IgD-negative memory B cell (primary cell): Measurements from ENCODE around the gene ARHGAP24. TPM values are rescaled to one million over a fixed set of nuclear protein-coding genes. Genes with fewer than 3 reads are reported as not detected.

Experiments
- H3K27ac Mint-ChIP-seq, 3 donors: one replicate each; pipeline ENCODE4 v1.8.0; 2020 to 2022; ENCODE audit warnings: mild to moderate bottlenecking in 3 of 3, mixed read lengths in 3 of 3, moderate library complexity in 1 of 3
- H3K27me3 Mint-ChIP-seq: one replicate; pipeline ENCODE4 v1.8.0; 2021; ENCODE audit warnings: mixed read lengths
- H3K36me3 Mint-ChIP-seq: one replicate; pipeline ENCODE4 v1.8.0; 2020; ENCODE audit warnings: mild to moderate bottlenecking, mixed read lengths
- H3K4me1 Mint-ChIP-seq, 3 donors: one replicate each; pipeline ENCODE4 v1.8.0; 2020 to 2022; ENCODE audit warnings: mixed read lengths in 3 of 3, mild to moderate bottlenecking in 1 of 3
- H3K4me3 Mint-ChIP-seq, 4 donors: one replicate each; pipeline ENCODE4 v1.8.0; 2020 to 2022; ENCODE audit warnings: mild to moderate bottlenecking in 4 of 4, mixed read lengths in 4 of 4, moderate library complexity in 3 of 4
- H3K9me3 Mint-ChIP-seq, 3 donors: one replicate each; pipeline ENCODE4 v1.8.0; 2020 to 2021; ENCODE audit warnings: mixed read lengths in 3 of 3, mild to moderate bottlenecking in 1 of 3
- polyA plus RNA-seq: library from polyadenylated mRNA; unstranded; fragments of 300-500 nt; fragmentation: Illumina TruSeq; gene quantifications from one replicate; pipeline ENCODE4 v1.2.3, GENCODE V29; 2021

ARHGAP24 gene
- polyA plus RNA-seq, 1 donor from 2014 or later, result 93.4 TPM

DNA sequence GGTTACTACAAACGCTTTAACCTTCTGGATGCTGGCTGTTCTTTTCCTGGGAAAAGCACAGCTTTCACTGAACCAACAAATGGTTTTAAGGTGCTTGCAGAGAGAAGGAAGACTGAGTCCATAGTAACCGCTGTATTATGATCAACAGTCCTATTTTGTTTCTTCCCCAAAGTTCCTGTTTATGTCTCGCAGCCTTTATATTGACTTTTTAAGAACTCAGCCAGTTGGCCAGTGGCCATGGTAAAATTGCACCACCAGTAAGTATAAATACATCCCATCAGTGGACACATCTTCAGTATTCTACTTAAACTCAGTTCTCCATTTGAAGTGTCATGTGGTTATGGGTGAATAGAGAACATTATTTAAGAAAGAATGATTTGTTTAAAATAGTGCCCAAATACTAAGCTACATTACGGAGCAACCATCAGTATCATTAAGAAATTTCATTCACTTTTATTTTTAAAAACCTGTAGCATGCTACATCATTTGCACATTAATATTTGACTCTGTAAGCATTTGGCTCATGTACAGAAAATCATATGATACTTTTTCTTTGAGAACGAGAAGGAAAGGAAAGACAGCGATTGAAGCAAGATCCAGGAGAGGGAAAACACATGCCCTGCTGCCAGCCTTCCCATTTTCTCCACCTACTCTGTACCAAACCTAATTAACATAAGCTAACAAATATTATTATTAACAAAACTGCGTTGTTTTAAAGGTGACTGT lies 287.0 kb downstream of the ARHGAP24 start:
- Mint-ChIP-seq H3K36me3 (peaks cover 6% of the 10 kb centered on the region), H3K4me3 (no peak overlapping the region), H3K9me3 (no peaks in the 10 kb centered on the region), H3K27me3 (no peaks in the 10 kb centered on the region), H3K27ac (peak overlapping the region in 2 of 3 donors; percentile 5 to 16), H3K4me1 (peaks cover 11 to 28% (median 26%) of the 10 kb centered on the region in 3 donors)

DNA sequence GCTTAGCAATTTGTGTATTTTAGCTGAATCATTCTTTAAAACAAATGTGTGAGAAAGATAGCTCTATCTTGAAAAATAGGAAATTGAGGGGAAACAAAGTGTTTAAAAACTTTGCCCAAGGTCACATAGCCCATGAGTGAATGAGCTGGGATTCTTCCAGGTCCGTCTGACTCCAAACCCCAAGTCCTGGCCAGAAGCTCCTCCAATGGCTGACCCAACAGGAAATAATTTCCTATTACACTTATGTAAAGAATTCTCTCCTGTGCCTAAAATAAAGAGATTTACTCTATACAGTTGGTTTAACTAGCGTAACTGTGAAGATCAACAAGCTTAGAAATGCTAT lies 287.6 kb downstream of the ARHGAP24 start:
- Mint-ChIP-seq H3K9me3 (no peaks in the 10 kb centered on the region), H3K4me1 (peaks cover 11 to 31% (median 25%) of the 10 kb centered on the region in 3 donors), H3K27ac (no peak overlapping the region), H3K27me3 (no peaks in the 10 kb centered on the region), H3K36me3 (peaks cover 6% of the 10 kb centered on the region), H3K4me3 (no peak overlapping the region)

DNA sequence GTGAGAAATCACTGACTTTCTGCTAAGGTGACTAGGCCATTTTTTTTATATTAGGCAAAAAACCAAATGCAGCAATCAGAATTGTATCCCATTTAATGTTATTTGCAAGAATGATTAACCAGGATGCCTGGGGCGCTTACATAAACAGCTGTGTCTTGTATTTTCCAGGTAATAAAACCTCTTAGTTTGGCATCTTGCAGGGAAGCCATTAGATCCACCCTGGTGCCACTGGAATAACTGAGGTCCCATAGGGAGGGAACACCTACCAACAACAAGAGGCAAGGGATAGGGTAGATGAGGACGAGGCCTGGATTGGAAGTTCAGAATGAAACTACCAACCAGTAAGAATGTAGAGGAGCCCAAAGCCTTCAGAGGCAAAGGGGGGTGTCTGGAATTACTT lies 288.3 kb downstream of the ARHGAP24 start:
- H3K9me3 Mint-ChIP-seq, result no peaks in the 10 kb centered on the region
- peaks cover 6% of the 10 kb centered on the region for H3K36me3 Mint-ChIP-seq
- no peak overlapping the region for H3K4me3 Mint-ChIP-seq
- peaks cover 9 to 35% (median 21%) of the 10 kb centered on the region in 3 donors for H3K4me1 Mint-ChIP-seq
- no peaks in the 10 kb centered on the region for H3K27me3 Mint-ChIP-seq
- H3K27ac Mint-ChIP-seq, result no peak overlapping the region

DNA sequence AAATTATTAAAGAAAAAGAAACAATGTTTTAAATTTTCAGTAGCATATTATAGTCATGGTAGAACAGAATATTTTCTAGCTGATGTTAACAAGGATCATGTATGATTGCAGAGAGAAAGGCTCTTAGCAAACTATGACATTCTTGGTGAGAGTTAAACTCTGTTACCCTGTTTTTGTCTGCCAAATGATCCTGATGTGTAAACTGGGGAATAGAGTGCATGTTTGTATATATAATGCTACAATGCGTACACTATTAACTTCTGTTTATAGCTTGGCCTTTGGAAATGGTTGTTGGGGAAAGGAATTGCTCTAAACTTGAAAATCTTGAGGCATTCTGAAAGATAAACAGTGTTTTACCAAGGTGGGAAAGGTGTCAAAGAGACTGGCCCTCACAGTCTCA lies 292.7 kb downstream of the ARHGAP24 start:
- no peaks in the 10 kb centered on the region for H3K27me3 Mint-ChIP-seq
- peaks cover under 1% of the 10 kb centered on the region for H3K36me3 Mint-ChIP-seq
- H3K27ac Mint-ChIP-seq, result no peak overlapping the region
- no peak overlapping the region for H3K4me3 Mint-ChIP-seq
- peaks cover 8 to 24% (median 22%) of the 10 kb centered on the region in 3 donors for H3K4me1 Mint-ChIP-seq
- H3K9me3 Mint-ChIP-seq, result no peaks in the 10 kb centered on the region

DNA sequence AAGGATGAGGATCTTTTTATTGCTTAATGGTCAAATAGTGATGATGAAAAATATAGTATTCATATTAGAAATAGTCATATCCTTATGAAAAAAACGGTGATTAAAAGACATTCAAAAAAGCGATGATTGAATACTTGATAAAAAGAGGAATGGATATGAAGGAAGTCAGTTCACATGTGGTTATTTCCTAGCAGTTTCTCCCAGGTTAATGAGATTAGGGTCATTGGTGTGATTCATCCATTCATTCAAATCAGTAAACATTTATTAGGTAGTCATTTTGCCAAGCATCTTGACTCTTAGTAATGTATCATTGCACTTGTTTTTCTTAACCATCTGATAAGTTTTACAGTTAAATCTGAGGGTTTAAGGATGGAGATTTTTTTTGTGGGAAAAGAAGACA lies 294.1 kb downstream of the ARHGAP24 start:
- Mint-ChIP-seq H3K9me3 (no peaks in the 10 kb centered on the region), H3K4me3 (no peak overlapping the region), H3K27ac (no peak overlapping the region), H3K27me3 (no peaks in the 10 kb centered on the region), H3K4me1 (peaks cover 12 to 28% (median 25%) of the 10 kb centered on the region in 3 donors), H3K36me3 (no peaks in the 10 kb centered on the region)

DNA sequence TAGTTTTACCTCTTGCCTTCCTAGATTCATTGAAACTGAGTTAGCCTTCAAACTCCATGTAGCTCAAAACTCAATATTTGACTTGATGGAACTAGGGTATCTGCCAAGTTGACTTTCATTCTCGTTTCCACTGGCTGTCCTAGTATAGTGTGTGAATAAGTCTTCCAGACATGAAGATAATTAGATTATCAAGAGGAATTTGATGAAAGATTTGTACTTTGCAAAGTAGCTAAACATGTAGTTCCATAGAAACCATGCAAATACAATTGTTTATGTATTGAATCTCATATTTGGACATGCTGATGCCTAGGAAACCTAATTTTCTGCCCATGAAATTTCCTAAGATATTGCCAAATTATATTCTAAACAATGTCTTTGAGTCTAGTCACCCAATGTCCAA lies 297.5 kb downstream of the ARHGAP24 start:
- Mint-ChIP-seq H3K36me3 (peaks cover 3% of the 10 kb centered on the region), H3K4me3 (no peak overlapping the region), H3K9me3 (peaks cover 0 to 3% (median 3%) of the 10 kb centered on the region in 3 donors), H3K27me3 (no peaks in the 10 kb centered on the region), H3K27ac (peak overlapping the region in 1 of 3 donors; percentile 60), H3K4me1 (peaks cover 17 to 36% (median 30%) of the 10 kb centered on the region in 3 donors)

DNA sequence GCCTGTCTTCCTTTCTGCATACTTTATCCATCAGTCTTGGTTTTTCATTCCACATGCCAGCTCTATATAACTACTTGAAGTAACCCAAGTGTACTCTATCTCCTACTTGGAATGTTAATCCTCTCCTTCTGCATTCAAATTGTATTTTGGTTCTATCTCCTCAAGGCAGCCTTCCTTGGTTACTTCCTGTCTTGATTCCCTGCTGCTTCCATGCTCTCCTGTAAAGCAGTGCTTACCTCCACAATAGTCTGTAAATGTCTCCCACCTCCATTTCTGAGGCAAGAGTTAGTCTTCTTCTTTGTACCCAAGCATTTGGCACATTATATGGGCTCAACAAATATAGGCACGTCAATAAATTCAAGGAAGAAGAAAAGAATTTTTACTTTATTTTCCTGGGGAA lies 298.4 kb downstream of the ARHGAP24 start:
- Mint-ChIP-seq H3K9me3 (peaks cover 0 to 3% (median 3%) of the 10 kb centered on the region in 3 donors), H3K27ac (peak overlapping the region in 1 of 3 donors; percentile 17), H3K27me3 (no peaks in the 10 kb centered on the region), H3K4me3 (peak overlapping the region in 1 of 4 donors; percentile 32), H3K4me1 (peaks cover 22 to 39% (median 37%) of the 10 kb centered on the region in 3 donors), H3K36me3 (peaks cover 3% of the 10 kb centered on the region)

DNA sequence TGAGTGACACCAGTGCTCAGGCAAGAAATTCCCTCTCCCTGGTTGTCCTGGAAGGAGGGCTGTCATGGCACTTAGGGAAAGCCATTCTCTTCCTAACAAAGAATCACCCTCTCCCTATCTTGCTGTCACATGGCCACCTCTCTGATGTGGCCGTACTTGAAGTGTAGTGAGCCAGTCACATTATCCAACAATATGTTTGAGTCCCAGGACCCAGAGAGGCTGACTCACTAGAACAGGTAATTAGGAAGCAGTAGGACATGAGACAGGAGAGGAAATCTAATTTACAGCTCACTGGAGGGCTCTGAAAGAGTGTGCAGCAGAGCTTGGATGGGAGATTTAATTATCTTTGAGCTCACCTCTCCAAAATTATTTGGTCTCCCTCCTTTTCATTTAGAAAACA lies 299.1 kb downstream of the ARHGAP24 start:
- H3K27me3 Mint-ChIP-seq, result no peaks in the 10 kb centered on the region
- H3K4me3 Mint-ChIP-seq, result no peak overlapping the region
- H3K9me3 Mint-ChIP-seq, result peaks cover 0 to 3% (median 3%) of the 10 kb centered on the region in 3 donors
- H3K4me1 Mint-ChIP-seq, result peaks cover 25 to 42% (median 40%) of the 10 kb centered on the region in 3 donors
- H3K36me3 Mint-ChIP-seq, result peaks cover 3% of the 10 kb centered on the region
- H3K27ac Mint-ChIP-seq, result no peak overlapping the region

DNA sequence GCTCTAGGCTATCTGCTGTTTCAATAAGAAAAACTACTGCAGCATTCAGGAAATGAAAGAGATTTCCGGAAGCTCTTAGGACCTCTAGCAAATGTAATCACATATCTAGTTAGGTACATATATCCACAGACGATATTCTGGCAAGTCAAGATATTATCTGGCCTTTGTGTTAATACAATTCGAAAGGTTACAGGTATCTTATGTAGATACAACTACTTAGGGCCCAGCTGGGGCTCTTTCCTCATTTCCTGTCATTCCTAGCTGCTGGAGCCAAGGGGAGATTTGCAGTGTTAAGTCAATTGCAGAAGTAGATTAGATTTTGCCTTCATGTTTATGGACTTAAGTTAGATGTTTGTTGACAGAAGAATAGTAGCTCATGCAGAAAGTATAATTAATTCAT lies 299.5 kb downstream of the ARHGAP24 start:
- Mint-ChIP-seq H3K4me3 (peak overlapping the region in 1 of 4 donors; percentile 34), H3K27me3 (no peaks in the 10 kb centered on the region), H3K36me3 (peaks cover 3% of the 10 kb centered on the region), H3K9me3 (peaks cover 0 to 3% (median 3%) of the 10 kb centered on the region in 3 donors), H3K4me1 (peaks cover 28 to 43% (median 42%) of the 10 kb centered on the region in 3 donors), H3K27ac (no peak overlapping the region)

DNA sequence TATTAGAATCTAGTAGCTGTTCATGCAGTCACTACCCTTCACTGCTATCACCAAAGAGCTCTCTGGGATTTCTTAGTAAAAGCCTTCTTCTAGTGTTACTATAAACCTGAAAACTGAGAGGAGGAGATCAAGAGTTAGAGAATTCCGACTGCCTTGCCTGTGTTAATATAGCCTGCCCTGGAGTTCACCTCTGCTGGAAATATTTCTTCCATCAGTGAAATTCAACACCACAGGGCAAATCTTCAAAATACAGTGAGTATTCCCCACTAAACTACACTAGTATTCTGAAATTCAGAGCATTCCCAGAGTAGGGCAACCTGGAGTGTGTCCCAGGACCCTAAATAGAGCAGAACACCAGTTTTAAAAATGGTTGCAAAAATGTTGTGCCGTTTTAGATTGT lies 301.1 kb downstream of the ARHGAP24 start:
- H3K9me3 Mint-ChIP-seq, result peaks cover 0 to 3% (median 3%) of the 10 kb centered on the region in 3 donors
- peak overlapping the region in 1 of 3 donors; percentile 82 for H3K27ac Mint-ChIP-seq
- H3K4me3 Mint-ChIP-seq, result peak overlapping the region in 1 of 4 donors; percentile 0
- H3K27me3 Mint-ChIP-seq, result no peaks in the 10 kb centered on the region
- peaks cover 34 to 52% (median 48%) of the 10 kb centered on the region in 3 donors for H3K4me1 Mint-ChIP-seq
- H3K36me3 Mint-ChIP-seq, result peaks cover 3% of the 10 kb centered on the region

DNA sequence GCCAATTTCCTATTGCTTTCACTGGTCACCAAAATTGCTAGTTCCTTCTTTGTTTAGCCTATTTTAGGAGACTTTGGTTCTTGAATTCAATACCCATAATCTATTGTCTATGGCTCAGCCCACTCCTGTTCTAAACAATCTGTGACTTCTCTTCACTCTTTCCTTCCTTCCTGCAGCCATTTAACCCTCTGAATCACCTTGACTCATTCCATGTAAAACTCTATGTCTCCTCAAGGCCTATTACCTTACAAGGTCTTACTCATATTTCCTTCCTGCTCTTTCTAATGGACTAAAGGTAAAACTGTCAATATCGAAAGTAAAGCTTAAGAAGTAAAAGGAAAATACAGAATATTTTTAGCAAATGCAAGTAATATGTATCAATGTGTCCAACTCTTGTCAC lies 301.6 kb downstream of the ARHGAP24 start:
- H3K36me3 Mint-ChIP-seq, result peaks cover 3% of the 10 kb centered on the region
- no peaks in the 10 kb centered on the region for H3K27me3 Mint-ChIP-seq
- peaks cover 34 to 52% (median 48%) of the 10 kb centered on the region in 3 donors for H3K4me1 Mint-ChIP-seq
- no peak overlapping the region for H3K4me3 Mint-ChIP-seq
- peak overlapping the region; percentile 0 to 79 (median 1) for H3K27ac Mint-ChIP-seq
- peaks cover 0 to 3% (median 3%) of the 10 kb centered on the region in 3 donors for H3K9me3 Mint-ChIP-seq

DNA sequence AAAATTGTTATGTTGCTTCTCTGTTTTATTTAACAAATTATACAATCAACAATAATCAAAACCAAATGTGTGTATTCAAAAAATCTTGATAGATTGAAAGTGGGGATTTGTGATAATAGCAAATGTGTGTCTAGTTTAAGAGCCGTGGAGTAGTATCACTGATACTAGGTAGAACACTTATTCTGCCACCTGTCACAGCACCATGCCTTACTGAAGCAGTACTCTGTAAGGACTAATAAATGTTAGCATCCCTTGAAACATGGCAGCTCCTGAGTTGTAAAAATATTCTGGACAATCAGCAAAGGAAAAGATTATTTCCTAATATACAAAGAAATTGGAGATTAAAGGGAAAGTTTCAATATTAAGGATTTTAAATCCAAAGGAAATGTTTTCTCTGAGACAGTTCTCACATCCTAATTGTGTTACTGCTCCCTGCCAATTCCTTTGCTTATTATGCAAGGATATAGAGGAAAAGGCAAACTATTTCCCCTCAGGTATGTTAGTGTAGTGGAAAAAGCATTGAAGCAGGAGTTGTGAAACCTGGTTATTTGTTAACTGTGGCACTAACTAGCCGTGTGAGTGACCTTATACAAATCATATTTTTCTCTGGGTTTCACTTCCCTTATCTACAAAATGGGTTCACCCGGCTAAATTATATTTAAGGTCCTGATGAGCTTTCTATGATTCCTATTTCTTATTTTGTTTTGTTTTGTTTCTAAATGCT lies 303.1 kb downstream of the ARHGAP24 start:
- H3K4me3 Mint-ChIP-seq, result peak overlapping the region; percentile 89 to 99 (median 99)
- H3K36me3 Mint-ChIP-seq, result peaks cover 3% of the 10 kb centered on the region
- peaks cover 0 to 3% (median 3%) of the 10 kb centered on the region in 3 donors for H3K9me3 Mint-ChIP-seq
- no peaks in the 10 kb centered on the region for H3K27me3 Mint-ChIP-seq
- peaks cover 32 to 54% (median 52%) of the 10 kb centered on the region in 3 donors for H3K4me1 Mint-ChIP-seq
- peak overlapping the region; percentile 94 to 97 (median 95) for H3K27ac Mint-ChIP-seq

DNA sequence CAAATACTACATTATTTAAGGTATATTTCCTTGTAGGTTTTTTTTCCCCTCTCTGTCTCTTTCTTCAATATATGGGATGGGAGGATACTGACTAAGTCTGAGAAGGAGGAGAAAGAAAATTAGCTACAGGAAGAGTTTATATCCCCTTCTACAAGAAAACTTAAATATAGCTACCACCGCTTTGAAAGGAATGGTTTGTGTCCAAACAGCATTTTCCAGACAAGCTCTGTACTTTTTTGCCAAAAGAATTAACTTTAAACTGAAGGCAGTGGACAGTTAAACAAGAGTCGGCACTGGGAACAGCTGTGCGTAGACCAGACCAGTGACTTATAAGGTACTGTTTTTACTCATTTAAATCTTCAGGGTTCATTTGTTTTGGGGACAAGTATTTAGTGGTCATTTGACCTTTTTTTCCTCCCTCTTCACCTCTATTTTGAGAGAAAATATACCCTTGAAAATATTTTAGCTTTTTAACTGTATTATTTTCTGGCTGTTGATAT lies 303.7 kb downstream of the ARHGAP24 start:
- H3K27me3 Mint-ChIP-seq, result no peaks in the 10 kb centered on the region
- peaks cover 0 to 3% (median 3%) of the 10 kb centered on the region in 3 donors for H3K9me3 Mint-ChIP-seq
- H3K4me1 Mint-ChIP-seq, result peaks cover 34 to 58% (median 55%) of the 10 kb centered on the region in 3 donors
- peak overlapping the region; percentile 89 to 99 (median 99) for H3K4me3 Mint-ChIP-seq
- H3K27ac Mint-ChIP-seq, result peak overlapping the region; percentile 94 to 97 (median 95)
- peaks cover 3% of the 10 kb centered on the region for H3K36me3 Mint-ChIP-seq

DNA sequence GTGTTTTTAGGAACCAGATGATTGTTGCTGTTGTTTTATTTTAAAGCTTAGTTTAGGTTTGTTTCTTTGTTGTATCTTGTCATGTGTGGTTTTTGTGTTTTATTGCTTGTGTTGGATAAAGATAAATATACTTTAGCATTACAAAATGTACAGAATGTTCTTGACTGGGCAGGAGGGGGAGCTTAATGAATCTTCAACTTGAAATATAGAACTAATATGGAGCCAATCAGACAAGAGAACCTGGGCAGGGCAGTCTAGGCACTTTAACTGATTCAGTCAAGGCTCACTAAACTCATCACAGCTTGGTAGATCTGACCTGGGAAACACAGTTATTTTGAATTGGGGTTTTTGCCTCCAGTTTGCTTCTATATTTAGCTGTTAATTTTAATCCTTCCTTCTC lies 304.2 kb downstream of the ARHGAP24 start:
- H3K36me3 Mint-ChIP-seq, result peaks cover 4% of the 10 kb centered on the region
- no peaks in the 10 kb centered on the region for H3K27me3 Mint-ChIP-seq
- peak overlapping the region; percentile 68 to 95 (median 94) for H3K27ac Mint-ChIP-seq
- peak overlapping the region; percentile 89 to 99 (median 99) for H3K4me3 Mint-ChIP-seq
- peaks cover 0 to 3% (median 3%) of the 10 kb centered on the region in 3 donors for H3K9me3 Mint-ChIP-seq
- H3K4me1 Mint-ChIP-seq, result peaks cover 38 to 63% (median 60%) of the 10 kb centered on the region in 3 donors

DNA sequence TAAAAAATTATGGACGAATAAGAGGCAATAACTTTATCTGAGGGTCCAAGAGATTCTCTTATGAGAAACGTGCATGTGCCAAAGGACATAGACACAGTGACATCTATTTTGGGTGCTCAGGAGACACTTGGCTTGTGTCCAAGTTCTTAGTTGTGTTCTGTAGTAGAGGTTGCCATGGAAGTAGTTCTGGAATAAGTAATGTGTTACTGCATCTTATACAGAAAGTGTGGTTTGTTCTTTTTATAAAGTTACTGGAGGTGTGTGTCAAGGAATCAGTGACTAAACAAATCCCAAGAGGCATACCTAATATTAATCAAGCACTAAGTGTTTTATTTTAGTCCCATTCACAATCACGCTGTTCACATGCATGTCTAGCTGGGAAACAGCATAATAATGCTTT lies 305.7 kb downstream of the ARHGAP24 start:
- Mint-ChIP-seq H3K9me3 (peaks cover 0 to 3% (median 0%) of the 10 kb centered on the region in 3 donors), H3K27me3 (no peaks in the 10 kb centered on the region), H3K4me3 (peak overlapping the region in 1 of 4 donors; percentile 28), H3K4me1 (peaks cover 40 to 59% (median 57%) of the 10 kb centered on the region in 3 donors), H3K36me3 (peaks cover 9% of the 10 kb centered on the region), H3K27ac (no peak overlapping the region)
